AG09319 (cell line): ENCODE measurements around the gene GATAD1.
"Not testable (repeated sequence)": the region's sequence is repeated elsewhere in the genome, so short reads cannot be mapped to it uniquely, and the experiment has no call there.

Experiments
- DNase-seq: peaks from one replicate; pipeline ENCODE4 v3.0.0-alpha.2; 2010; ENCODE audit warnings: low read depth; ENCODE audit errors: extremely low read depth
- CTCF ChIP-seq: IDR thresholded peaks from 2 replicates; pipeline ENCODE4 v1.5.1; 2011; ENCODE audit warnings: low read depth, mild to moderate bottlenecking, inconsistent platforms, low read length, moderate library complexity

GATAD1 gene

GRCh38 chr7:92409357-92409756 lies 37.9 kb upstream of the GATAD1 start:
- no peak for DNase-seq
- no peak for TF ChIP-seq CTCF

GRCh38 chr7:92410162-92410561 lies 37.1 kb upstream of the GATAD1 start:
- not testable (repeated sequence) for DNase-seq

GRCh38 chr7:92412745-92413144 lies 34.5 kb upstream of the GATAD1 start:
- DNase-seq, result no peak
- TF ChIP-seq CTCF, result no peak

GRCh38 chr7:92413550-92413949 lies 33.7 kb upstream of the GATAD1 start:
- no peak for DNase-seq
- no peak for TF ChIP-seq CTCF

GRCh38 chr7:92415225-92415624 lies 32.1 kb upstream of the GATAD1 start:
- DNase-seq, result no peak
- no peak for TF ChIP-seq CTCF

- no peak for TF ChIP-seq CTCF
- DNase-seq, result no peak
Measured at GRCh38 chr7:92417913-92418312, 29.4 kb upstream of the GATAD1 start.

- TF ChIP-seq CTCF, result no peak
- DNase-seq, result no peak
Measured at GRCh38 chr7:92421676-92422435, 25.4 kb upstream of the GATAD1 start.

- DNase-seq, result no peak
- TF ChIP-seq CTCF, result no peak
Measured at GRCh38 chr7:92422926-92423325, 24.4 kb upstream of the GATAD1 start.
